OCI-LY3 (cell line): ENCODE measurements around the gene MGAT5B.

Experiments used
- H2AFZ ChIP-seq: fragments of 200-600, 300-600 bp; shearing (Covaris generic); 2 replicates; pipeline ENCODE4 v1.6.0; 2014; ENCODE audit warnings: antibody characterized with exemption, low read depth, low read length
- H3K27ac ChIP-seq: fragments of 200-600, 300-600 bp; sonication (generic); 2 replicates; pipeline ENCODE4 v1.5.1; 2014; ENCODE audit warnings: mild to moderate bottlenecking, low read length, moderate library complexity, mixed read lengths
- H3K27me3 ChIP-seq: fragments of 200-600, 300-600 bp; sonication (generic); 2 replicates; pipeline ENCODE4 v1.6.1; 2014; ENCODE audit warnings: low read depth, low read length, mixed read lengths
- H3K36me3 ChIP-seq: fragments of 200-600, 300-600 bp; sonication (generic); replicated peaks from 2 replicates; pipeline ENCODE3; 2014; ENCODE audit warnings: low read depth, low read length, mixed read lengths
- H3K4me1 ChIP-seq: fragments of 300-600, 200-600 bp; sonication (generic); 2 replicates; pipeline ENCODE4 v1.6.1; 2014; ENCODE audit warnings: low read length, mixed read lengths
- H3K4me2 ChIP-seq: fragments of 200-600, 300-600 bp; sonication (generic); 2 replicates; pipeline ENCODE4 v1.6.1; 2014; ENCODE audit warnings: low read length, mixed read lengths
- H3K4me3 ChIP-seq: fragments of 300-600, 200-600 bp; sonication (generic); 2 replicates; pipeline ENCODE4 v1.5.1; 2014; ENCODE audit warnings: antibody characterized with exemption, mild to moderate bottlenecking, low read length, moderate library complexity
- H3K79me2 ChIP-seq: fragments of 300-600, 200-600 bp; shearing (Covaris generic); 2 replicates; pipeline ENCODE4 v1.6.1; 2014; ENCODE audit warnings: mild to moderate bottlenecking, low read length, mixed read lengths
- H3K9ac ChIP-seq: fragments of 300-600, 200-600 bp; shearing (Covaris generic); 2 replicates; pipeline ENCODE4 v1.6.0; 2014; ENCODE audit warnings: mild to moderate bottlenecking, low read length, moderate library complexity
- H3K9me3 ChIP-seq: fragments of 200-600, 300-600 bp; shearing (Covaris generic); 2 replicates; pipeline ENCODE4 v1.6.1; 2014; ENCODE audit warnings: low read length, mixed read lengths; ENCODE audit not compliant: insufficient read depth
- H4K20me1 ChIP-seq: fragments of 200-600, 300-600 bp; sonication (generic); 2 replicates; pipeline ENCODE4 v1.6.1; 2016; ENCODE audit warnings: low read length, mixed read lengths; ENCODE audit not compliant: insufficient read depth
- EZH2phosphoT487 ChIP-seq: fragments of 200-600 bp; shearing (Covaris generic); IDR thresholded peaks from 2 replicates; pipeline ENCODE4 v1.6.1; 2018; ENCODE audit warnings: antibody characterized with exemption, mixed run types, low read depth
- TF ChIP-seq, protein P1 (sequence below): fragments of 200-600, 300-600 bp; sonication (generic); IDR thresholded peaks from 2 replicates; pipeline ENCODE4 v1.5.1; 2014; ENCODE audit warnings: antibody characterized with exemption, low read length, low read depth

The MGAT5B gene

DNA sequence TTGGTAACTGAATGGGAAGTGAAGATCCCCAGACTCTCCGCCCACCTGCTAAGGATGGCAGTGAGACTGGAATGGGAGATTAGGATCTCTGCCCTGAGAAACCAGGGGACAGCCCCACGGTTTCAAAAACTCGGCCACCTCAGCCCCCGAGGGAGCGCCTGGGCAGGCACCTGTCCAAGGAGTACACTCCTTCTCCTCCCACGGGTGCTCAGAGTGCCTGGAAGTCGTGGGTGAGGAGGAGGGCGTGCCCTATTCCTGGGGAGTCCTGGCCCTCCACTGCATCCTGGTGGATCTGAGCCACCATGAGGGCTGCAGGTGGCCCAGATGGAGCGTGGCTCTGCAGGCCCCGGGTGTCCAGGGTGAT lies 78.5 kb downstream of the MGAT5B start:
- no peak overlapping the region for H3K9ac ChIP-seq
- H3K36me3 ChIP-seq: no peaks in the 10 kb centered on the region
- H3K27ac ChIP-seq: no peak overlapping the region
- no peak overlapping the region for H3K4me2 ChIP-seq
- H3K4me3 ChIP-seq: no peak overlapping the region
- no peaks in the 10 kb centered on the region for H3K27me3 ChIP-seq
- no peaks in the 10 kb centered on the region for H3K79me2 ChIP-seq
- no peaks in the 10 kb centered on the region for H3K9me3 ChIP-seq
- no peaks in the 10 kb centered on the region for H3K4me1 ChIP-seq
- no peak overlapping the region for H2AFZ ChIP-seq
- TF ChIP-seq EZH2phosphoT487: no peak
- TF ChIP-seq, protein P1, sequence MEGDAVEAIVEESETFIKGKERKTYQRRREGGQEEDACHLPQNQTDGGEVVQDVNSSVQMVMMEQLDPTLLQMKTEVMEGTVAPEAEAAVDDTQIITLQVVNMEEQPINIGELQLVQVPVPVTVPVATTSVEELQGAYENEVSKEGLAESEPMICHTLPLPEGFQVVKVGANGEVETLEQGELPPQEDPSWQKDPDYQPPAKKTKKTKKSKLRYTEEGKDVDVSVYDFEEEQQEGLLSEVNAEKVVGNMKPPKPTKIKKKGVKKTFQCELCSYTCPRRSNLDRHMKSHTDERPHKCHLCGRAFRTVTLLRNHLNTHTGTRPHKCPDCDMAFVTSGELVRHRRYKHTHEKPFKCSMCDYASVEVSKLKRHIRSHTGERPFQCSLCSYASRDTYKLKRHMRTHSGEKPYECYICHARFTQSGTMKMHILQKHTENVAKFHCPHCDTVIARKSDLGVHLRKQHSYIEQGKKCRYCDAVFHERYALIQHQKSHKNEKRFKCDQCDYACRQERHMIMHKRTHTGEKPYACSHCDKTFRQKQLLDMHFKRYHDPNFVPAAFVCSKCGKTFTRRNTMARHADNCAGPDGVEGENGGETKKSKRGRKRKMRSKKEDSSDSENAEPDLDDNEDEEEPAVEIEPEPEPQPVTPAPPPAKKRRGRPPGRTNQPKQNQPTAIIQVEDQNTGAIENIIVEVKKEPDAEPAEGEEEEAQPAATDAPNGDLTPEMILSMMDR: no peak
- no peaks in the 10 kb centered on the region for H4K20me1 ChIP-seq

DNA sequence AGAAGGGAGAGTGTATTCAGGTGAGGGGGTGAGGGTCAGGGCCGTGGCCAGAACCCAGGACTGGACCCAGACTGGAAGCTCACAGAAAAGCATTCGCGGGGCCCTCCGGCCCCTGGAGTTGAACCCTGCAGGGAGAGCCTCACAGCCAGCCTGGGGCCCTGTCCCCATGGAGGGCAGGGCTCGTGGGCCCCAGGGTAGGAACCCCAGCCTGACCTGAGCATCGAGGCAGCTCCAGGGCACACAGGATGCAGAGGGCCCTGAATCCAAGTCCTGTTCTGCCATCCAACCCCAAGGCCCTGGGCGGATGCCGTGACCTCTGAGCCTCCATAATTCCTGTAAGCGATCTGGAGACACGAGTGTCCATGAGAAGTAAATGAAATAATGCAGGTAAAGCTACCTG lies 79.1 kb downstream of the MGAT5B start:
- TF ChIP-seq, protein P1: no peak
- no peak for TF ChIP-seq EZH2phosphoT487
- H3K36me3 ChIP-seq: no peaks in the 10 kb centered on the region
- no peak overlapping the region for H3K4me2 ChIP-seq
- no peaks in the 10 kb centered on the region for H4K20me1 ChIP-seq
- H3K4me3 ChIP-seq: no peak overlapping the region
- H3K9me3 ChIP-seq: no peaks in the 10 kb centered on the region
- no peaks in the 10 kb centered on the region for H3K4me1 ChIP-seq
- H3K27me3 ChIP-seq: no peaks in the 10 kb centered on the region
- no peak overlapping the region for H2AFZ ChIP-seq
- H3K9ac ChIP-seq: no peak overlapping the region
- no peak overlapping the region for H3K27ac ChIP-seq
- no peaks in the 10 kb centered on the region for H3K79me2 ChIP-seq

DNA sequence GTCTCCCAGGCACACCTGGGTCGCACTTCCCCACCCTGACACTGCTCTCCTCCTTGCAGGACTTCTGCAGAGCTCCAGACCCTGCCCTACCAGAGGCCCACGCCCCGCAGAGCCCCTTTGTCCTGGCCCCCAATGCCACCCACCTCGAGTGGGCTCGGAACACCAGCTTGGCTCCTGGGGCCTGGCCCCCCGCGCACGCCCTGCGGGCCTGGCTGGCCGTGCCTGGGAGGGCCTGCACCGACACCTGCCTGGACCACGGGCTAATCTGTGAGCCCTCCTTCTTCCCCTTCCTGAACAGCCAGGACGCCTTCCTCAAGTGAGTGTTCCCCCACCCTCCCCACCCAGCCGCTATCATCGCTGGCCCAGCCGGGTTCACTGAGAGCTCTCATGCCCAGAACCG lies 79.6 kb downstream of the MGAT5B start:
- Histone ChIP-seq H3K4me1 (no peaks in the 10 kb centered on the region), H3K79me2 (no peaks in the 10 kb centered on the region), H3K9ac (no peak overlapping the region), H2AFZ (no peak overlapping the region), H3K4me2 (no peak overlapping the region), H3K36me3 (no peaks in the 10 kb centered on the region), H3K27me3 (no peaks in the 10 kb centered on the region), H3K9me3 (no peaks in the 10 kb centered on the region), H3K27ac (no peak overlapping the region), H3K4me3 (no peak overlapping the region), H4K20me1 (no peaks in the 10 kb centered on the region)
- no peak for TF ChIP-seq EZH2phosphoT487
- TF ChIP-seq, protein P1: no peak

DNA sequence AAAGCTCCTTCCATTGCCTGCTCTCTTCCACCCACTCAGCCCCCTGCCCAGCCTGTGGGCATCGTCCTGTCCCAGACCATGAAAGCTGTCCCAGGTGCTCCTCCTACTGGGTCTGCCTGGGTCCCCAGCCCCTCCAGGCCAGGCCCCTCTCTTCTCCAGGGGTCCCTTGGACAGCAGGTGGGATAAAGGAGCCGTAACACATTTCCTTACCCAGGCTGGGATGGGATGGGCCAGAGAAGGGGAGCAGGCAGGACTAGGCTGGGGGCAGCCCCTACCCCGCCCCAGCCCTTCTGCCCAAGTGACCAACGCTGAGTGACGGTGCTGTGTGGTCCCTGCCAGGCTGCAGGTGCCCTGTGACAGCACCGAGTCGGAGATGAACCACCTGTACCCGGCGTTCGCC lies 80.1 kb downstream of the MGAT5B start:
- TF ChIP-seq, protein P1: no peak
- no peak for TF ChIP-seq EZH2phosphoT487
- Histone ChIP-seq H3K9ac (no peak overlapping the region), H3K4me1 (no peaks in the 10 kb centered on the region), H3K27ac (no peak overlapping the region), H3K4me3 (no peak overlapping the region), H3K4me2 (no peak overlapping the region), H3K79me2 (no peaks in the 10 kb centered on the region), H3K36me3 (no peaks in the 10 kb centered on the region), H2AFZ (no peak overlapping the region), H3K9me3 (no peaks in the 10 kb centered on the region), H4K20me1 (no peaks in the 10 kb centered on the region), H3K27me3 (no peaks in the 10 kb centered on the region)
